AG09309 (cell line): ENCODE measurements around the gene FN1.

Experiments
- DNase-seq: peaks from one replicate; pipeline ENCODE4 v3.0.0-alpha.2; 2010; ENCODE audit warnings: low read depth
- H3K4me3 ChIP-seq: 2 replicates; pipeline ENCODE4 v1.5.1; 2011; ENCODE audit warnings: mild to moderate bottlenecking, low read depth, low read length, moderate library complexity; ENCODE audit not compliant: control insufficient read depth
- CTCF ChIP-seq: IDR thresholded peaks from 2 replicates; pipeline ENCODE4 v1.5.1; 2011; ENCODE audit warnings: mild to moderate bottlenecking, low read depth, low read length, inconsistent platforms; ENCODE audit not compliant: insufficient read depth, control insufficient read depth; ENCODE audit errors: missing control alignments

Gene FN1

GRCh38 chr2:215419113-215419512, 16.8 kb downstream of the FN1 start:
- no peak for DNase-seq
- H3K4me3 ChIP-seq, result no peak overlapping the region
- no peak for TF ChIP-seq CTCF

GRCh38 chr2:215418064-215418963, 17.6 kb downstream of the FN1 start:
- no peak for DNase-seq
- TF ChIP-seq CTCF, result no peak
- no peak overlapping the region for H3K4me3 ChIP-seq

- no peak for TF ChIP-seq CTCF
- no peak for DNase-seq
- no peak overlapping the region for H3K4me3 ChIP-seq
Observed at GRCh38 chr2:215417400-215417951, 18.4 kb downstream of the FN1 start.

- DNase-seq, result no peak
- H3K4me3 ChIP-seq, result no peak overlapping the region
- TF ChIP-seq CTCF, result no peak
Observed at GRCh38 chr2:215416656-215417055, 19.2 kb downstream of the FN1 start.

- TF ChIP-seq CTCF, result no peak
- DNase-seq, result no peak
- no peak overlapping the region for H3K4me3 ChIP-seq
Observed at GRCh38 chr2:215415820-215416577, 19.9 kb downstream of the FN1 start.

- DNase-seq, result no peak
- no peak overlapping the region for H3K4me3 ChIP-seq
- no peak for TF ChIP-seq CTCF
Observed at GRCh38 chr2:215415218-215415617, 20.6 kb downstream of the FN1 start.
